K562 (cell line): ENCODE data around the gene PPT2. TPM values are rescaled to one million over a fixed set of nuclear protein-coding genes. Genes with fewer than 3 reads are reported as not detected.

Source experiments
- ARID4B ChIP-seq: sonication (generic); formaldehyde crosslinking; IDR thresholded peaks from 2 replicates; pipeline ENCODE4 v1.8.0; 2022; ENCODE audit warnings: mild to moderate bottlenecking, missing genetic modification reagents
- HNRNPLL ChIP-seq: fragments of 200-400 bp; formaldehyde crosslinking; IDR thresholded peaks from 2 replicates; pipeline ENCODE4 v1.6.1; 2017; ENCODE audit warnings: low read length, low read depth, mild to moderate bottlenecking; ENCODE audit not compliant: poor library complexity, severe bottlenecking
- polyA plus RNA-seq, 8 experiments: library from polyadenylated mRNA; depleted of rRNA in 4 of 8; stranded (reverse) in 5 of 8; unstranded in 3 of 8; fragments of >200 nt; fragmentation: Nextera tagmentation in 2 of 8; fragmentation: Illumina TruSeq in 1 of 8; extraction: Ambion mirVana in 2 of 8; extraction: Trizol in 1 of 8; gene quantifications; 2 replicates each; pipeline versions ENCODE4 v1.2.1 to v1.2.3, GENCODE V29; 2011 to 2014; ENCODE audit warnings: inconsistent platforms in 1 of 8, missing spikeins in 1 of 8
- total RNA-seq, 7 experiments: library from RNA; depleted of rRNA in 6 of 7; stranded (reverse); fragments of >200 nt in 6 of 7; fragmentation: Illumina TruSeq in 2 of 7; extraction: Trizol in 2 of 7; gene quantifications; 2 replicates each; pipeline versions ENCODE4 v1.2.1 to v1.2.3, GENCODE V29; 2011 to 2021; ENCODE audit warnings: low replicate concordance in 1 of 7
- TF ChIP-seq, protein P1 (sequence below): fragments of 250-450 bp; sonication (Bioruptor Pico); IDR thresholded peaks from 2 replicates; pipeline ENCODE4 v1.8.0; 2021; ENCODE audit warnings: moderate library complexity, mild to moderate bottlenecking, inconsistent platforms

The PPT2 gene
- total and polyA plus RNA-seq, 9 of the 15 experiments (the other 6 are each of a cell fraction or from before 2014, with no cell fraction given) = 27.4 to 98.8 (median 69.9) TPM

GRCh38 chr6:32208996-32209395 lies 55.1 kb downstream of the PPT2 start (continued):
- TF ChIP-seq ARID4B (CRISPR knock-in tag) = no peak
- no peak for TF ChIP-seq HNRNPLL
- TF ChIP-seq, protein P1, sequence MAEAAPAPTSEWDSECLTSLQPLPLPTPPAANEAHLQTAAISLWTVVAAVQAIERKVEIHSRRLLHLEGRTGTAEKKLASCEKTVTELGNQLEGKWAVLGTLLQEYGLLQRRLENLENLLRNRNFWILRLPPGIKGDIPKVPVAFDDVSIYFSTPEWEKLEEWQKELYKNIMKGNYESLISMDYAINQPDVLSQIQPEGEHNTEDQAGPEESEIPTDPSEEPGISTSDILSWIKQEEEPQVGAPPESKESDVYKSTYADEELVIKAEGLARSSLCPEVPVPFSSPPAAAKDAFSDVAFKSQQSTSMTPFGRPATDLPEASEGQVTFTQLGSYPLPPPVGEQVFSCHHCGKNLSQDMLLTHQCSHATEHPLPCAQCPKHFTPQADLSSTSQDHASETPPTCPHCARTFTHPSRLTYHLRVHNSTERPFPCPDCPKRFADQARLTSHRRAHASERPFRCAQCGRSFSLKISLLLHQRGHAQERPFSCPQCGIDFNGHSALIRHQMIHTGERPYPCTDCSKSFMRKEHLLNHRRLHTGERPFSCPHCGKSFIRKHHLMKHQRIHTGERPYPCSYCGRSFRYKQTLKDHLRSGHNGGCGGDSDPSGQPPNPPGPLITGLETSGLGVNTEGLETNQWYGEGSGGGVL (CRISPR knock-in tag) = no peak
